GM23248 (cell line): ENCODE measurements around the gene AKAP13. TPM values are rescaled to one million over a fixed set of nuclear protein-coding genes. Genes with fewer than 3 reads are reported as not detected.

Experiments
- DNase-seq: peaks from one replicate; pipeline ENCODE4 v3.0.0-alpha.2; 2015
- H2AFZ ChIP-seq: fragments of 200-600 bp; sonication (generic); 2 replicates; pipeline ENCODE4 v1.6.1; 2016; ENCODE audit warnings: antibody characterized with exemption
- H3F3A ChIP-seq: fragments of 200-600 bp; sonication (generic); 2 replicates; pipeline ENCODE4 v1.6.1; 2016; ENCODE audit warnings: mild to moderate bottlenecking, antibody characterized with exemption, mixed run types; ENCODE audit not compliant: insufficient read depth
- H3K27ac ChIP-seq: fragments of 200-600 bp; sonication (generic); 2 replicates; pipeline ENCODE4 v1.5.1; 2016; ENCODE audit warnings: mild to moderate bottlenecking
- H3K27me3 ChIP-seq: fragments of 200-600 bp; sonication (generic); replicated peaks from 2 replicates; pipeline ENCODE4 v1.6.1; 2016; ENCODE audit warnings: mild to moderate bottlenecking; ENCODE audit not compliant: insufficient read depth
- H3K36me3 ChIP-seq: fragments of 200-600 bp; sonication (generic); 2 replicates; pipeline ENCODE4 v1.6.1; 2016; ENCODE audit warnings: low read depth, mild to moderate bottlenecking
- H3K4me1 ChIP-seq: fragments of 200-600 bp; sonication (generic); 2 replicates; pipeline ENCODE4 v1.6.1; 2016; ENCODE audit warnings: mild to moderate bottlenecking; ENCODE audit not compliant: insufficient read depth
- H3K4me2 ChIP-seq: fragments of 200-600 bp; sonication (generic); one replicate; pipeline ENCODE4 v1.6.1; 2016; ENCODE audit warnings: mild to moderate bottlenecking; ENCODE audit not compliant: unreplicated experiment
- H3K4me3 ChIP-seq: fragments of 200-600 bp; sonication (generic); 2 replicates; pipeline ENCODE4 v1.5.1; 2016; ENCODE audit warnings: mild to moderate bottlenecking
- H3K79me2 ChIP-seq: fragments of 200-600 bp; sonication (generic); 2 replicates; pipeline ENCODE4 v1.6.1; 2016; ENCODE audit warnings: mild to moderate bottlenecking; ENCODE audit not compliant: insufficient read depth
- H3K9ac ChIP-seq: fragments of 200-600 bp; sonication (generic); 2 replicates; pipeline ENCODE4 v1.6.1; 2016; ENCODE audit warnings: mild to moderate bottlenecking
- H3K9me2 ChIP-seq: fragments of 200-600 bp; sonication (generic); 2 replicates; pipeline ENCODE4 v1.6.1; 2016; ENCODE audit warnings: mixed run types, mild to moderate bottlenecking, moderate library complexity; ENCODE audit not compliant: insufficient read depth
- H3K9me3 ChIP-seq: fragments of 200-600 bp; sonication (generic); one replicate; pipeline ENCODE4 v1.6.1; 2017; ENCODE audit warnings: low read depth
- H4K20me1 ChIP-seq: fragments of 200-600 bp; sonication (generic); 2 replicates; pipeline ENCODE4 v1.6.0; 2016; ENCODE audit not compliant: insufficient read depth
- EZH2 ChIP-seq: fragments of 200-600 bp; sonication (generic); IDR thresholded peaks from 2 replicates; pipeline ENCODE4 v1.6.1; 2018; ENCODE audit warnings: antibody characterized with exemption, mild to moderate bottlenecking; ENCODE audit not compliant: insufficient read depth, poor library complexity, severe bottlenecking
- EZH2phosphoT487 ChIP-seq: fragments of 200-600 bp; sonication (generic); IDR thresholded peaks from 2 replicates; pipeline ENCODE4 v1.6.1; 2018; ENCODE audit warnings: antibody characterized with exemption, moderate library complexity, mild to moderate bottlenecking, low read depth; ENCODE audit not compliant: insufficient read depth
- WGBS, 2 experiments: methylation state at CpG; one replicate each; pipeline ENCODE4 v1.1.6; 2015 to 2017; ENCODE audit warnings: low lambda C conversion rate in 2 of 2, low coverage in 1 of 2; ENCODE audit errors: missing lambda C conversion rate in 2 of 2; 5-methylcytosine and 5-hydroxymethylcytosine counted together
- in situ Hi-C: fragments of 300-500 bp; cut with MboI; formaldehyde crosslinking; loops from 2 replicates; pipeline ENCODE4 v1.15.0; 2020
- polyA plus RNA-seq: library from polyadenylated mRNA; unstranded; fragments of >200 nt; fragmentation: Nextera tagmentation; extraction: Ambion mirVana; gene quantifications from 2 replicates; pipeline ENCODE4 v1.2.1, GENCODE V29; 2016
- total RNA-seq: library from RNA; depleted of rRNA; stranded (reverse); fragments of >200 nt; shearing (Covaris generic); gene quantifications from 2 replicates; pipeline ENCODE4 v1.2.3, GENCODE V29; 2014

Gene AKAP13
- total and polyA plus RNA-seq, 2 experiments from 2014 or later = 26.5 to 27.7 TPM

DNA sequence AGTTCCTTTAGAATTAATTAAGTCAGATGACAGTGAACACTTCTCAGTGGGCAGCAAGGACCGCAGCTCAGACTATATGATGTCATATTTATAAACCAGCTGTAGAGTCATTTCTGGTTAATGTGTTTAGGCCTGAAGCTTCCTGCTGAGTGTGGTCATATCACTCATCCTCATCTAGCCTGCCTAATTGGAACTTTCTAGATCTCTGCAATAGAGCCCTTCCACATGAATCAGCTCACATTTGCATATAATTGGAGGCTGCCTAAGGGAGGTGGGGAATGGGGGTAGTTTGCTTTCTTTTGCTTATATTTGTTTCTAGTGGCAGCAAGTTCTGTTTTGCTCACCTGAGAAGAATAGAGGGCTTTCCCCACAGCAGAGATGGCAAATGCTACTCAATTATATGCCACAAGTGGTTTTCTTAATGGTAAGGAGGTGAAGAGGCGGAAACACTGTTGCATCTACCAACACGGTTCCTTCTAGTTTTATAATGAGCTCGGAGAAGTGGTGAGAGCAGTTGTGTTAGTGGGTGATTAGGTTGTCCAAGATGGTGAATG is 266.2 kb downstream of the AKAP13 start:
- H4K20me1 ChIP-seq = no peaks in the 10 kb centered on the region

DNA sequence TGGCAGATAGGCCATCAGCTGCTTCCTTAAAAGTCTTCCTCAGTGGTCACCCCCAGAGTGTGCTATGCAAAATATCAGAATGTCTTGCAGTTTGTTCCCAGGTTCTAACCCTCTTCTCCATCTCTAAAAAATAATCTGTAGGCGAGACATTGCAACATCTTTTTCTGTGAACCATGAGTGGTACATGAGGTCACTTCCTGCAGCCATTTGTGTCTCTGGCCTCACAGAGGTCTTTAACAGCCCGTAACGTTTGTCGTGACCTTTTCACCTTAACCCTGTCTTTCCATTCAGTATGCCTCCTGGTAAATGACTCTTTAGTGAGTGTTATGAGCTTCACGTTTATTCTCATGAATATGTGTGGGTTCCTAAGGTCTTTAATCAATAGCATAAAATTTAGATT is 269.0 kb downstream of the AKAP13 start:
- Histone ChIP-seq H3K9me2 (no peaks in the 10 kb centered on the region), H3K36me3 (peaks cover 7% of the 10 kb centered on the region; the same call in 1 of the 2 replicates), H3K4me2 (peak overlapping the region; percentile 48), H3K4me3 (peak overlapping the region; percentile 9; the same call in 1 of the 2 replicates), H3K9ac (peak overlapping the region; percentile 68), H3K79me2 (peaks cover 89% of the 10 kb centered on the region), H3K4me1 (peaks cover 27% of the 10 kb centered on the region), H2AFZ (peak overlapping the region; percentile 48), H3K9me3 (no peaks in the 10 kb centered on the region), H3F3A (peaks cover 35% of the 10 kb centered on the region), H4K20me1 (no peaks in the 10 kb centered on the region), H3K27ac (peak overlapping the region; percentile 92), H3K27me3 (no peaks in the 10 kb centered on the region)
- WGBS, 2 experiments = 0% methylated on average over 5 of the region's 5 CpGs
- in situ Hi-C loops = no loop called here
- TF ChIP-seq EZH2 = no peak
- no peak for TF ChIP-seq EZH2phosphoT487
- DNase-seq = peak; percentile 93

More for the DNA sequence above, 266.2 kb downstream of the AKAP13 start:
- WGBS, 2 experiments = 76% methylated on average over 4 of the region's 4 CpGs
- Histone ChIP-seq H3K4me2 (peak overlapping the region; percentile 43), H3K9ac (peak overlapping the region; percentile 32; the same call in 1 of the 2 replicates), H3K27ac (peak overlapping the region; percentile 58), H3K9me3 (no peaks in the 10 kb centered on the region), H3K4me1 (peaks cover 47% of the 10 kb centered on the region), H2AFZ (no peak overlapping the region), H3K27me3 (no peaks in the 10 kb centered on the region), H3K36me3 (0 out of 2 replicates have a peak, but pooled peaks cover 3% of the 10 kb centered on the region), H3K4me3 (no peak overlapping the region), H3K79me2 (peaks cover 88% of the 10 kb centered on the region), H3K9me2 (no peaks in the 10 kb centered on the region), H3F3A (peaks cover 48% of the 10 kb centered on the region)
- in situ Hi-C loops = no loop called here
- peak; percentile 84 for DNase-seq
- TF ChIP-seq EZH2 = no peak
- no peak for TF ChIP-seq EZH2phosphoT487

DNA sequence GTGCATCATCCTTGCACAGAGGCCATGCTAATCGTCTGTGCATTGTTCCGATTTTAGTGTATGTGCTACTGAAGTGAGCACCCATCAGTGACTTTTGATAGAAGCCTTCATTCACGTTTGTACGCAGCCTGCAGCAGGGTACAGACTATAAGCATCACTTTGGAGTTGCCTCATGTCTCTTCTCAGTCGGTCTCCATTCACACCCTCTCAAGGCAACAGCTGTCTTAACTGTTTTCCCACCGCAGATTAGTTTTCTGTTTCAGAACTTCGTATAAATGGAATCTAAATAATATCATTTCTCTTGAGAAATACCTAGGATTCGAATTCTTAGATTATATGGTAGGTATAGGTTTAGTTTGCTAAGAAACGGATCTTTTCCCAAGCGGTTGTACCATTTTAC is 271.1 kb downstream of the AKAP13 start:
- TF ChIP-seq EZH2 = no peak
- no peak for TF ChIP-seq EZH2phosphoT487
- H3K79me2 ChIP-seq = peaks cover 83% of the 10 kb centered on the region
- in situ Hi-C loops = no loop called here
- H2AFZ ChIP-seq = no peak overlapping the region
- H3K9ac ChIP-seq = no peak overlapping the region
- H3K9me2 ChIP-seq = no peaks in the 10 kb centered on the region
- no peak overlapping the region for H3K4me3 ChIP-seq
- 82 to 85% methylated on average over 10 of the region's 10 CpGs for WGBS, 2 experiments
- no peaks in the 10 kb centered on the region for H3K9me3 ChIP-seq
- H4K20me1 ChIP-seq = no peaks in the 10 kb centered on the region
- no peak overlapping the region for H3K4me2 ChIP-seq
- DNase-seq = no peak
- H3K27ac ChIP-seq = no peak overlapping the region
- H3F3A ChIP-seq = peaks cover 28% of the 10 kb centered on the region
- peaks cover 7% of the 10 kb centered on the region; the same call in 1 of the 2 replicates for H3K36me3 ChIP-seq
- H3K4me1 ChIP-seq = peaks cover 22% of the 10 kb centered on the region
- no peaks in the 10 kb centered on the region for H3K27me3 ChIP-seq

GRCh38 chr15:85652457-85652856 is 272.1 kb downstream of the AKAP13 start:
- no peak overlapping the region for H3K4me3 ChIP-seq
- no peaks in the 10 kb centered on the region for H4K20me1 ChIP-seq
- WGBS, 2 experiments = 97 to 98% methylated on average over 4 of the region's 4 CpGs
- no peak overlapping the region for H3K27ac ChIP-seq
- H3F3A ChIP-seq = peaks cover 22% of the 10 kb centered on the region
- H3K79me2 ChIP-seq = peaks cover 79% of the 10 kb centered on the region
- no peak overlapping the region for H3K9ac ChIP-seq
- no peaks in the 10 kb centered on the region for H3K27me3 ChIP-seq
- H3K9me3 ChIP-seq = no peaks in the 10 kb centered on the region
- TF ChIP-seq EZH2 = no peak
- TF ChIP-seq EZH2phosphoT487 = no peak
- H3K9me2 ChIP-seq = no peaks in the 10 kb centered on the region
- DNase-seq = no peak
- peaks cover 5% of the 10 kb centered on the region; the same call in 1 of the 2 replicates for H3K36me3 ChIP-seq
- in situ Hi-C loops = no loop called here
- no peak overlapping the region for H2AFZ ChIP-seq
- H3K4me1 ChIP-seq = peaks cover 17% of the 10 kb centered on the region
- H3K4me2 ChIP-seq = no peak overlapping the region
